Measurements from ENCODE around the gene DLG2.
"Not testable (repeated sequence)": the region's sequence is repeated elsewhere in the genome, so short reads cannot be mapped to it uniquely, and the experiment has no call there.

DLG2 gene

DNA sequence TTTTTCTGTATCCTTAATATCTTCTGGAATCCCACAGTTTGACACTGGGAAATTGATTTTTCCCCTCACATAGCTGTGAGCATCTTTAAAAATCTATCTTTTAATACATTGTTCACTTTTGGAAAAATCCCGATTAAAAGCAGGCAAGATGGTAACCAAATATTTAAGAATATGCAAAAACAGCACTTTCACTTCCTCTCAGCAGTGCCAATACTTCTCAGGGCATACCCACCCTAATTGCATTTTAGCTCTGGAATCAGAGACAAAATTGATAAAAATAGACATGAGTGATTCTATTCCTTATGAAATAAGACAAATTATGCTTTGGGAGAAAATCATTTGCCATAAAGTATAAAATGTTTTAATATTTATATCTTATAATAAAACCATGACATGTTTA lies 2172.5 kb downstream of the DLG2 start:
- DNase-seq: no peak

DNA sequence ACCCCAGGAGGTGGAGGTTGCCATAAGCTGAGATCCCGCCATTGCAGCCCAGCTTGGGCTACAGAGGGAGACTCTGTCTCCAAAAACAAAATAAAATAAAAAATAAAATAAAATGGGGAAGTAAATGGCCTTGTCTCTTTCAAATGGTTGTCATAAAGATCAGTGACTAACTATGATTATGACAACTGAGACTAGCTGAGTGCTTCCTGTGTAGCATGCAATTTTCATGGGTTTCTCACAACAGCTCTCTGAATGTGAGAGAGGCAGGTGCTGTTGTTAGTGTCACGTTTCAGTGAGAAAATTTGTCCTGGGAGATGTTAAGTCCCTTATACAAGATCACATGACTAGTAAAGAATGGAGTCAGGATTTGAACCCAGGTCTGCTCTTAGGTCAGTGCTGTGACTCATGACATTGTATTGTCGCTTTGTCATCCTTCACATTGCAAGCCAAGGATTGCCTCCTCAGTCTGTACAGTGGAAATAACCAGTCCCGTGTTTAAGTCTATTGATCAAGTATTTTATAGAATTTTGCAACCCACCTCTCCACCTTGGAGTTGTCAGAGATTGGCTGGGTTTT lies 2177.7 kb downstream of the DLG2 start:
- no peak for DNase-seq

DNA sequence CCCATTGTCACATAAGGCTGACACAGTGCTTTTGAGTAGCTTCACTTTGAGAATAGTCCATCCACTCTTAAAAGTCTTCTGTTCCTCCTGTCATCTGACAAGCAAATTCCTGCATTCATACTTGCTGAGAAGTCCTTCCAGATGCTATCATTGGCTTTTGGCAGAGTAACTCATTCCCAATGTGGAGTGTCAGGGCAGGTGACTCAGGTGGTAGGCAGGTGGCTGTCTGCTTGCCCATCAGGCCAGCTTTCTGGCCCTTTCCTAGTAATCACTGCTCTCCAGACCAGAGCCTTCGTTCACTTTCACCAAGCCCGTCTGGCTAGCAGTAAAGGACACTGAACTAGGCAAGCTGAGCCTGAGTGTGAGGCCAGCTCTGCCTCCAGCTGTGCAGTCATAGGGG lies 2178.5 kb downstream of the DLG2 start:
- no peak for DNase-seq

DNA sequence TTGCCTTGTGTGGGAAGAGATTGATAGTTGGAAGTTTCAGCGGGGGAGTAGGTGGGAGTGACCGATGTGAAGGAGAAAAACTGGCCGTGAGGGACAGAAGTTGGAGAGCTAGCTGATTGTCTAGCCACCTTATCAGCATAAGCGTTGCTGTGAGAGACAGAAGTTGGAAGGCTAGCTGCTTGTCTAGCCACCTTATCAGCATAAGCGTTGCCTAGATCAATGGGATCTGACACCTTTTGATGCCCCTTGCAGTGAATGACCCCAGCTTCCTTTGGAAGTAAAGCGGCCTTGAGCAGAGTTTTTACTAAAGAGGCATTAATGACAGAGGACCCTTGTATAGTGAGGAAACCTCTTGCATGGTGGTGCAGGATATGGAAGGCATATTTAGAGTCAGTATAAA lies 2183.3 kb downstream of the DLG2 start:
- DNase-seq: not testable (repeated sequence)

DNA sequence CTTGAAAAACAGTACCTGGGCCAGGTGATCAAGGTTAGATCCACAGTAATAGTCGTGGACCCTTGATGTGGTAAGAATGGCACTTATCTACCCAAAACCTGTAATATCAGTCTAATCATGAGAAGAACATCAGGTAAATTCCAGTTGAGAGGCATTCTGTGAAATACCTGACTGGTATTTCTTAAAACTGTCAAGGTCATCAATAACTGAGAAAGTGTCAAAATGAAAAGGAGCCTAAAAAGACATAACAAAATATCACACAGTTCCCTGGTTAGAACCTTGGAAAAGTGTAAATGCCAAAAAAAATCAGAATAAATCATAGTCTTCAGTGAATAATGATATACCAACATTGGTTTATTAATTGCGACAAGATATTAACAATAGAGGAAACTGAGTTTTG lies 2185.5 kb downstream of the DLG2 start:
- no peak for DNase-seq

DNA sequence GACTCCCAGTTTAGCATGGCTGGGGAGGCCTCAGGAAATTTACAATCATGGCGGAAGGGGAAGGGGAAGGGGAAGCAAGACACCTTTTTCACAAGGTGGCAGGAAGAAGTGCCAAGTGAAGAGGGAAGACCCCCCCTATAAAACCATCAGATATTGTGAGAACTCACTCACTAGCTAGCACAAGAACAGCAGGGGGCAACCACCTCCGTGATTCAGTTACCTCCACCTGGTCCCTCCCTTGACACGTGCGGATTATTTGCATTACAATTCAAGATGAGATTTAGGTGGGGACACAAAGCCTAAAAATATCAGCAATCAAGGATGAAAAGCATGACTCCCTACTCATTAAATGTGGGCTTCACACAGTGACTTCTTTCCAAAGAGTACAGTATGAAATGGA lies 2186.0 kb downstream of the DLG2 start:
- DNase-seq: no peak

DNA sequence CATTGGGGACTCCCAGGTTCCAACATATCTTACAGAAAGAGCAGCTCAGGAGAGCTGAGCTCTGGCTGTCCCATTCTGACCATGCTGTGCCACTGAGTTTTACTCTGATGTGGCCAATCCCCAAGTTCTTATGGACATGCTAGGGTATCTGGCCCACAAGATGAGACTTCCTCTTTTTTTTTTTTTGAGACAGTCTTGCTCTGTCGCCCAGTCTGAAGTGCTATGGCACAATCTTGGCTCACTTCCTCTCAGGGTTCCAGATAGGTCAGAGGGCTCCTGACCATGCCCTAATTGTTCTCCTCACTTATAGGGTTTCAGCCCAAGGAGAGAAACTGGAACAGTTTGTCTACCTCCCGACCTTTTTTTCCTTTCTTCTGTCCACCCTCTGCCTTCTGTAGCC lies 2188.7 kb downstream of the DLG2 start:
- no peak for DNase-seq

DNA sequence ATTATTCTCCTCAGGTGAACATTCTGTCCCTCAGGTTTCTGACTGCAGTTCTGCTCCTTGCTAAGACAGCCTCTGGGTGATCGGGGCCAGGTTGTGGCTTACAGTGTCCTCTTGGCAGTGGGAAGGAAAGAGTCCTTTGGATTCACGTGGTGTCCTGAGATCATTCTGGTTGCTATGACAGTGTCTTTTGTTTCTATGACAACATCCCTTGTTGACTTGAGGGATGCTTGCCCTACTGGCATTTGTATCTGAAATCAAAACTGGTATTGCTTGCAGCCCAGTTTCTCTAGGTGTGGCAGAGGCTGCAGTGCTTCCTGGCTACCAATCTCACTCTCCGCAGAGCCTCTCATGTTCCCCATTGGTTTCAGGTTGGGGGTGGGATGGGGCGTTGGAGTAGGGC lies 2189.2 kb downstream of the DLG2 start:
- DNase-seq: no peak

DNA sequence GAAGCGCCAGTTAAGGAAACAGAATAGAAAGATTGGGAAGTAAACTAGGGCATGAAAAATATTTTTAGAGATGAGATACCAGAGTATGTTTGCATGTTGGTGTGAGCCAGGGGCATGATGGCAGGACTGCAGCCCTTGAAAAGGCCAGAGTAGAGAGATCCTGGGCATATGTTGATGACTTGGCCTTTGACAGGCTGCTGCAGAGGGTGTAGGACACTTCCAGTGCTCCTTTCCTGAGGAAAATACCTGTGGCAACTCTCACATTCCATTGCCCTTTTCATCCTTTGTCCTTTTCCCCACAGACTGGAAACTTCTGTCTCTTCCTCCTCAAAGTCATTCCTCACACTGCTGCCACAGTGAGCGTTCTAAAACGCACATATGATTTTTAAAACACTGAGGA lies 2190.3 kb downstream of the DLG2 start:
- DNase-seq: no peak

DNA sequence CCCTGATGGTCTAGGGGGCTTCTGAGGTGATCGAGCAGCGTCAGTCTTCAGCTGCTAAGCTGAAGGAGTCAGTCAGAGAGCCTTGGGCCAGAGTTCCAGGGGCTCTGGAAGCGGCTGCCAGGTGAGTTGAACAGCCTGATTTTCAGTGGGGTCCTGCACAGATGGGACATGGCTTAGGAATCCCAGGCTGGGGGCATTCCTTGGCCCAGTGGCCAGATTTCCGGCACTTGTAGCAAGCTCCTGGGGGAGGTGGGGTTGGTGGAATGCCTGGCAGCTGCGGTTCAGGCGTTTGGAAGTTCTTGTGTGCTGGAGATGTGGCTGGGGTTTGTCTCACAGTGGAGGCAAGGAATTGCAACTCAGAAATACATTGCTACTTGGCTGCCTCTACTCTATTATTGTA lies 2192.3 kb downstream of the DLG2 start:
- DNase-seq: not testable (repeated sequence)

DNA sequence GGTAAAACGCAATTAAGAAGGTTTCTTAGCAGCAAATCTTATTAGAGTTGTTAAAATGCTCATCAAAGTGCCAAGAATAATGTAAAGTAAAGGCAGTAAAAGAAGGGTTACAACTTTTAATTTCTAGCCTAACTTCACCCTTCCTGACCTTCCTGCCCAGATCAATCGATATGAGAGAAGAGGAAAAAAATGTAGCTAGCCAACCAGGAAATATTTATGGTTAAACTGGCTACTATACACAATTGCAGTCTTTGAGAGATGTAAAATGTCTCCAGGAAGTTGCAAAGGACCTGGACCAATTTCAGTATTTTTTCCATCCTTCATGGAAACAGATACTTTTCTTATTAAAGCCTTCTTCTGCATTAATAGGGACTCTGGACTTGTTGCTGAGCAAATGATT lies 2199.2 kb downstream of the DLG2 start:
- no peak for DNase-seq

DNA sequence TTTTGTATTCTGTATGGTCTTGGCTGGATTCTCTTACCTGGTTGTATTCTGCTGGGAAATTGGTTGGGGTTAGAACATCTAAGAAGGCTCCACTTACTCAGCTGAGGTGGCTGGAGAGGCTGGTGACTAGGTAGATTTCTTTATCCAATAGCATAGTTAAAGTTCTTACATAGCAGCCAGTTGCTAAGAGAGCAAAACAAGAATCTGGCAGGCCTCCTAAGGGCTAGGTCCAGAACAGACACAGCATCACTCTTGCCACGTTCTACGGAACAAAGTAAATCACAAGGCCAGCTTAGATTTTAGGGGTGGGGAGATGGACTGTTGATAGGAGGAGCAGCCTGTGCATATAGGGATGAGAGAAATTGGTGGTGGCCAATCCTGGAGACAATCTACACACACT lies 2199.6 kb downstream of the DLG2 start:
- no peak for DNase-seq

DNA sequence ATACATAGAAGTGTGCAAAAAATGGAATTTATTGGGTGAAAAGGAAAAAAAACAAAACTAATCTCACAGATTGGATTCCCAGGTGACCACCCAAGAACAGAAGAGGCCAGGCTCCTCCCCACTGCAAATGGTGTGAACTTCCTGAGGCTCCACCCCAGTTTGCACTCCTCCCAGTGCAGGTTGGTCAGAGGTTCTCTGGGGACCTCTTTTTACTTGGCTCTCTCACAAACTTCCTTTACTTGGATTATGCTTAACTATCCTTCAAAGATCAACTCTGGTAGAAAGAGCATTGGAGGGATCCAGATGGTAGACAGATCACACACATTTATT lies 2202.0 kb downstream of the DLG2 start:
- no peak for DNase-seq

DNA sequence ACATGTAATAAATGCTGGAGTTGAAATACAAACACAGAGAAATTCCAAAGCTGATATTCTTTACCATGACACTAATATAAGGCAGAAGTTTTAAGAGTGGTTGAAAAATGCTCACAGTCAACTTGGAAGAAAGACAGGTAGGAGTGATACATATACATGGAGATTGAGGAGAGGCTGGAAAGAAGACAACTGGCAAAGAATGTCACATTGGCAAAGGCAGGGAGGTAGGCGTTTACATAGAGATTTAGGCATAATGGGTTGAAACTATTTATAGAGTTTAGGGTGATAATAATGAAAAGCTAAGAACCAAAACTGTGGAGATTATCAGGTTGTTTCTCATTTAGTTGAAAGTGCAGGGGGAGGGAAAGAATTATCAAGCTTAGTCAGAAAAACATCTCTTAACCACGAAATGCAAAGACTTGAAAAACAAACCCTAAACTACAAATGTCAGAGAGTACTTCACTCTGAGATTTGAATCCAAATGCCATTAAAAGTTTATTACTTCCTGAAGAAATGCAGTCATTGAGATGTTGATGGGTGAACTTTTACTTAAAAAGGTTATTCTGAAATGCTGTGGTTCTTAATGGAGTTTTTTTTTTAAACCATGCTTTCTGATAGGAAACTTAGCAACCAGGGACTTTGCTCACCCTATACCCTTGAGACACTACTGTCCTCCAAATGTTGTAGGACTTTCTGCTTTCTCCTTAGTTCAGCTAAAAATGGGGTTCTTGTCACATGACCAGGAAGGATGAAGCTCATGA lies 2202.6 kb downstream of the DLG2 start:
- DNase-seq: no peak

DNA sequence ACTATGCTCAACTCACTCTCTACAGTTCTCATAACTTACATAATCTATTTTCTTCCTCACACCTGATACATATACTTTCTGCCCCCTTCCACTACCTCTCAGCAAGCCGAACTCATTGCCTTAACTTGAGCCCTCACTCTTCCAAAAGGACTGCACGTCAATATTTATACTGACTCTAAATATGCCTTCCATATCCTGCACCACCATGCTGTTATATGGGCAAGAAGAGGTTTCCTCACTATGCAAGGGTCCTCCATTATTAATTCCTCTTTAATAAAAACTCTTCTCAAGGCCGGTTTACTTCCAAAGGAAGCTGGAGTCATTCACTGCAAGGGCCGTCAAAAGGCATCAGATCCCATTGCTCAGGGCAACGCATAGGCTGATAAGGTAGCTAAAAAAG lies 2204.5 kb downstream of the DLG2 start:
- not testable (repeated sequence) for DNase-seq

DNA sequence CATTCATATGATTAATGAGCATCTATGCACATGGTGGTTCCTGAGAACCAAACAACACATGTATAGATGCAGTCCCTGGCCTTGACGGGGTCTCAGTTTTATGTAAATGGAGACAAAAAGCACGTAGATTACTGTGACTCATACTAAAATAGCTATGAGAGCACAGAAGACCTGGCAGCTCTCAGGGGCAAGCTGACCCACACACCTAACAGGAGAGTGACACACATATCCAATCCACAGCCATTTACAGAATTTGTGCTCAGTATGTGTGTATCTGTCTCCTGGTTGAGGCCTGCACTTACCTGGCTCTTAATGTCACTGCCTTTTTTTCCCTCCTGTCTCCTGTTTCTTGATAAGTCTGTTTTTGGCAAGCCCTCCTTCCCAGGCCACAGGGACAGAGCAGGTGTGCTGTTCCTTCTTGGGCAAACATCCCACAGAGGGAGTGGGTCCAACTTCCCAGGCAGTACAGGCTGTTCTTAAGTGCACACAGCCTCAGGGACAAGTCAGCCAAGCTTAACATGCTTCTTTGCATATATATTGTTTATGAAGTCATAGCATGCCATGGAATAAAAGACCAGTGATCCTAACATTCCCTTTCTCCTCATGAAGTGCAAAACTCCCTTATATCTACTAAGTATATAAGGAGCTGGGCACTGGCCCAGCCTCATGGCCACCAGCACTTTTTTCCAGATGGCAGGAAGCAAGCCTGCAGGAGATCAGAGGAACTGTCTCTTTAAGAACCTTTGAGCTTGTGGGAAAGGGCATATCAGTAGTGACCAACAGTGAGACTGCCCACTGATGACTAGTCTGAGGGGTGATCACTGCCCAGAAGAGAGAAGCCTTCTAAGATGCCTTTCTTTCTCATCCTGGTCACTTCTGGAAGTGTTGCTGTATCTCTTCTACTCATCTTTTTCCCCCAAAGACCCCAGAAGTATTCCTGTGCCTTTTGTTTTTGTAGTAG lies 2216.3 kb downstream of the DLG2 start:
- DNase-seq: no peak

DNA sequence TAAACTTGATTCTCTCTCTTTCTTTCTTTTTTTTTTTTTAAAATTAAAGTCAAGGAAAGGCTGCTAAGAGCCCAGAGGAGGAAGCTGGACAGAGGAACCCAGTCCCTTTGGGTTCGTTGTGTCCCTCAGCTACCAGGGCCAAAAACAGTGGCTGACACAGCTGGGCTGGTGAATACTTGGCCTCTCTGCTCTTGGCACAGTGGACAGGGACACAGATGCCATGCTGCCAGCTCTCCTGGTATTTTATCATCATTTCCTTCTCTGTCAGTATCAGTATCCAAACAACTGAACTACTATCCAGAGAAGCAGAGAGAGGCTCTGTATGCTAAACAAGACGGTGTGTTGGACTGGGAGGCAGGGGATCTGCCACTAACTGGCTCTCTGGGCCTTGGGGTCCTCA lies 2217.3 kb downstream of the DLG2 start:
- no peak for DNase-seq

DNA sequence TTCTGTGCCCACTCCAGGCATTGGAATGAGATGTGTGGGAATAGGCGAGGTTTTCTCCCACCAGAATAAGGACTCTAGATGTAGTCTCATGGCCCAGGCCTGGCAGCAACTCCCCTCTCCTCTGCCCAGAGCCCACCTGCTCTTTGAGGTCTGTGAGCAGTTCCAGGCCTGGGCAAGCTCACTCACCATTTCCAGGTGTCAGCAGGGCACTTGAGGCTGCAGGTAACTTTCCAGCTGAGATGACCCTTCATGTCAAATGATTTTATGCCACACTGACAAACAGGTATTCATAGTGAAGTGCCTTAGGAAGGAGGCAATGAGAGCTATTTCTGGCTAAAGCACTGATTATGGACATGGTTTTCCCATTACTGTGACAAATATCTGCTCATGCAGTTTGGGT lies 2217.7 kb downstream of the DLG2 start:
- DNase-seq: no peak

DNA sequence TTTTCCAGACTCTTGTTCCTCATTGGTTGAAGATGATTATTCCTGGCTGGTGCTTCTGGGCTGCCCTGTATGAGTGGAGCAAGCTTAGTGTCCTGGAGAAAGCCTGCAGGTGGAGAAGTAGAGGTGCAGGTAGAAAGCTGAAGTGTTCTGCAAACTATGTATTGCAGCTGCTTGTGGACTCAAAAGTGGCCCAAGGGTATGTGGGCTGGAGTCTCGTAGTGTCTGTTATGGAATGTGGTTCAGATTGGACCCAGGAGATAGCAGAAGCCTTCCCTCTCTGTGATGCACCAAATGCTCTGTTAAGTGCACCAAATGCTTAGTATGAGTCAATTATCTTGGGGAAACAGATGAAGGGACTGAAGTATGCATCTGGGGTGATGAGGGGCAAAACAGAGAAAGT lies 2218.2 kb downstream of the DLG2 start:
- DNase-seq: no peak

All from NCI-H2107 (cell line).